Karpas-422 (cell line): ENCODE data around the gene IL1RAPL2. TPM values are rescaled to one million over a fixed set of nuclear protein-coding genes. Genes with fewer than 3 reads are reported as not detected.
"Not testable (repeated sequence)": the region's sequence is repeated elsewhere in the genome, so short reads cannot be mapped to it uniquely, and the experiment has no call there.

ENCODE experiments used
- DNase-seq: peaks from one replicate; pipeline ENCODE4 v3.0.0-alpha.2; 2015
- H2AFZ ChIP-seq: fragments of 200-600 bp; sonication (generic); 2 replicates; pipeline ENCODE4 v1.6.1; 2014; ENCODE audit warnings: antibody characterized with exemption, low read length, mixed read lengths
- H3K27ac ChIP-seq: fragments of 200-600 bp; sonication (generic); 2 replicates; pipeline ENCODE4 v1.5.1; 2014; ENCODE audit warnings: mild to moderate bottlenecking, low read length, moderate library complexity
- H3K27me3 ChIP-seq: fragments of 200-600 bp; sonication (generic); 2 replicates; pipeline ENCODE4 v1.6.1; 2014; ENCODE audit warnings: low read length, mixed read lengths
- H3K36me3 ChIP-seq: fragments of 200-600 bp; sonication (generic); 2 replicates; pipeline ENCODE4 v1.6.1; 2014; ENCODE audit warnings: low read length, mixed read lengths; ENCODE audit not compliant: insufficient read depth
- H3K4me1 ChIP-seq: fragments of 200-600 bp; sonication (generic); 2 replicates; pipeline ENCODE4 v1.6.1; 2014; ENCODE audit warnings: mild to moderate bottlenecking, low read length, mixed read lengths
- H3K4me2 ChIP-seq: fragments of 200-600 bp; sonication (generic); 2 replicates; pipeline ENCODE4 v1.6.1; 2014; ENCODE audit warnings: low read length, low read depth, mild to moderate bottlenecking; ENCODE audit not compliant: poor library complexity, severe bottlenecking
- H3K4me3 ChIP-seq: fragments of 200-600 bp; sonication (generic); 2 replicates; pipeline ENCODE4 v1.5.1; 2014; ENCODE audit warnings: mild to moderate bottlenecking, antibody characterized with exemption, low read length, mixed read lengths
- H3K79me2 ChIP-seq: fragments of 200-600 bp; sonication (generic); 2 replicates; pipeline ENCODE4 v1.6.1; 2014; ENCODE audit warnings: mild to moderate bottlenecking, low read length, mixed read lengths
- H3K9ac ChIP-seq: fragments of 200-600 bp; sonication (generic); 2 replicates; pipeline ENCODE4 v1.6.0; 2014; ENCODE audit warnings: low read length
- H3K9me2 ChIP-seq: fragments of 200-600 bp; sonication (generic), shearing (Covaris generic); replicated peaks from 2 replicates; pipeline ENCODE4 v1.6.0; 2014; ENCODE audit warnings: mild to moderate bottlenecking, low read length, moderate library complexity; ENCODE audit not compliant: insufficient read depth
- H3K9me3 ChIP-seq: fragments of 300-700, 200-600 bp; sonication (generic); 2 replicates; pipeline ENCODE4 v1.6.1; 2014; ENCODE audit warnings: low read length, mixed read lengths
- H4K20me1 ChIP-seq: fragments of 200-600 bp; sonication (generic); 2 replicates; pipeline ENCODE4 v1.6.1; 2014; ENCODE audit warnings: mild to moderate bottlenecking, antibody characterized with exemption, low read length, low read depth; ENCODE audit not compliant: insufficient read depth
- total RNA-seq: library from RNA; depleted of rRNA; stranded (reverse); fragments of >200 nt; shearing (Covaris generic); gene quantifications from 2 replicates; pipeline ENCODE4 v1.2.3, GENCODE V29; 2014; ENCODE audit warnings: low replicate concordance

Gene IL1RAPL2
- total RNA-seq, 1 experiment from 2014 or later = not detected

DNA sequence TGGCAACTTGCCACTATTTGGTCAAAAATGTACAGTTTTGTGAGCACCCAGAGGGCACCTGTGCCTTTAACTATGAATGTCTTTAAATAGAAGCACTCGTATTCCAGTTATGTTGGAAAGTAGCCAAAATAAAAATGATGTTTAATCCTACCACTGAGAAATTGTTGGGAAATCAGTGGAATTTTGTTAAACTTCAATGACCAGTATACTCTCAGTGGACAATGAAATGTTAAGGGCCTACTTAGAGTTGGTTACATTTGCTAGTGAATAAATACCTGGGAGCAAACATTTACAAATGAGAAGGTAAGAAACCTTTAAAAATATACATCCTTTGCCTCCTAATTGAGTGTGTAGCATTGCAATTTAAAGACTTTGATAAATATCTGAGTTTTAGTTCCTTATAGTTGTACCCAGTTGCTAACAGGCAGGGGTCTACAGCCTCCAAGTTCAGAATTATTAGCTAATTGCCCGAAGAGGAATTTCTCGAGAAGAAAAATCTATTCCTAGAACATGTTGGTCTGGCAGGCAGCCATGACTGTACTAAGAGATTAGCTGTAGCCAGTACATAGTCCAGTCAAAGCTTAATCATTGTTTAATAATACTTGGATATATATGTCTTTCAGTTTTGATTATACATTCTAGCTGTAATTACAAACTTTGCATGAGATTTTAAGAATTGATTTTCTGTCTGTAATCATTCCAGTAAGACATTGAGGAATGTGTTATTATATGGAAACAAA lies 93.2 kb downstream of the IL1RAPL2 start:
- Histone ChIP-seq H4K20me1 (no peaks in the 10 kb centered on the region), H3K79me2 (no peaks in the 10 kb centered on the region), H2AFZ (no peak overlapping the region), H3K4me1 (no peaks in the 10 kb centered on the region), H3K9ac (no peak overlapping the region), H3K9me3 (no peaks in the 10 kb centered on the region), H3K4me3 (no peak overlapping the region), H3K27me3 (no peaks in the 10 kb centered on the region), H3K27ac (no peak overlapping the region), H3K36me3 (no peaks in the 10 kb centered on the region), H3K9me2 (no peaks in the 10 kb centered on the region), H3K4me2 (no peak overlapping the region)
- DNase-seq = no peak

DNA sequence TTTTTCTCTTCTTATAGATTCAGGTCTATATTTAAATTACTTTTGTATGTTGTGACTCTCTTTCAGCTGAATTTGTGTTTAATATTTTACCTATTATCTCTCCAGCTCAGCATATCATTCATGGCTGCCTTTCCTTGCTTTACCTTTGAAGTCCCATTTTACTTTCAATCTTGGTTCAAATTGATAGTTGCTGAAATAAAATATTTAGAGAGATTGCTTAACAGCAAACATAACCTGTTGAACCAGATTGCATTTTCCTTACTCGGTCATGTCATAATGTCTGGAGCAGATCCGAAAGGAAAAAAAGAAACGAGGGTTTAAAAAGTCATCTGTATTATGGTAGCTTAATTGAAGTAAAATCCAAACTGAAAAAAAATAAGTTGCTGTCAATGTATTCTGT lies 94.1 kb downstream of the IL1RAPL2 start:
- H3K4me3 ChIP-seq = no peak overlapping the region
- H3K4me2 ChIP-seq = no peak overlapping the region

DNA sequence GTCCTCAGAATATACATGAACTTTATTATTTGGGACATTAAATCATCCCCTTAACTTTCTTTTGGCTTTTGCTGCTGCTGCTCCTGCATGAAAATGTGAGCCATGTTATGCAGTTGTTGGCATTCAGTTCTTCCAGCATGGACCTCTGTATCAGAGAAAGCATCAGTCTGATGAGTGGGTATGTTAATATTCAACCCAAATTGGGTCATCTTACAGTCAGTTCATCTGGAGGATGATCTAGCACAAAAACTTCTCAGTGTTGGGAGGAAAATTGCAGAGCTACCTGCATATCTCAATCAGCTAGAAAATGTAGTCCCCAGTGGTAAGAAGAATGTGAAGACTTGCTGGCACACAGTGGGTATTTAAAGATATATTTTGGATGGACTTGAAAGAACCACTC lies 96.7 kb downstream of the IL1RAPL2 start:
- Histone ChIP-seq H3K9me3 (no peaks in the 10 kb centered on the region), H3K9me2 (no peaks in the 10 kb centered on the region), H4K20me1 (no peaks in the 10 kb centered on the region), H3K79me2 (no peaks in the 10 kb centered on the region), H3K4me3 (no peak overlapping the region), H3K36me3 (no peaks in the 10 kb centered on the region), H3K9ac (no peak overlapping the region), H2AFZ (no peak overlapping the region), H3K27me3 (no peaks in the 10 kb centered on the region), H3K27ac (no peak overlapping the region), H3K4me2 (no peak overlapping the region), H3K4me1 (no peaks in the 10 kb centered on the region)
- no peak for DNase-seq

More for the DNA sequence above, 94.1 kb downstream of the IL1RAPL2 start:
- Histone ChIP-seq H3K9me3 (no peaks in the 10 kb centered on the region), H4K20me1 (no peaks in the 10 kb centered on the region), H3K27me3 (no peaks in the 10 kb centered on the region), H3K9ac (no peak overlapping the region), H3K27ac (no peak overlapping the region), H3K9me2 (no peaks in the 10 kb centered on the region), H3K79me2 (no peaks in the 10 kb centered on the region), H2AFZ (no peak overlapping the region), H3K36me3 (no peaks in the 10 kb centered on the region), H3K4me1 (no peaks in the 10 kb centered on the region)
- DNase-seq = no peak

DNA sequence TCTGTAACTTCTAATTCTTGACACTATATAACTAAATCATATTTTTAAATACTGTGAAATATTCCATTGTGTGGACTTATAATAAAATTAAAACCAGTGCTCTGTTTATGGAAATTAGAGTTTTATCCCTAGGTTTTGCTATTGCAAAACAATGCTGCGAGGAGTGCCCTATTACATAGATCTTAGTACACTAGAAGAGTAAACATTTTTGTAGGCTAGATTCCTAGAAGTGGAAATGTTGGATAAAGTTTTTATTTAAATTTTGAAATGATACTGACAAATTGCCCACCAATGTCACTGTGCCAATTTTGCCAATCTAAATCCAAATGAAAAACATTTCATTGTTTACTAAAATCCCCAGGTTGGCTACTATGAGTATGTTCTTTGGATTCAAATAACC lies 99.7 kb downstream of the IL1RAPL2 start:
- H2AFZ ChIP-seq = no peak overlapping the region
- H3K36me3 ChIP-seq = no peaks in the 10 kb centered on the region
- H3K4me2 ChIP-seq = no peak overlapping the region
- H3K4me1 ChIP-seq = no peaks in the 10 kb centered on the region
- H3K79me2 ChIP-seq = no peaks in the 10 kb centered on the region
- no peaks in the 10 kb centered on the region for H3K9me2 ChIP-seq
- H3K9me3 ChIP-seq = no peaks in the 10 kb centered on the region
- no peak overlapping the region for H3K9ac ChIP-seq
- no peak for DNase-seq
- no peaks in the 10 kb centered on the region for H3K27me3 ChIP-seq
- no peak overlapping the region for H3K4me3 ChIP-seq
- no peak overlapping the region for H3K27ac ChIP-seq
- no peaks in the 10 kb centered on the region for H4K20me1 ChIP-seq

DNA sequence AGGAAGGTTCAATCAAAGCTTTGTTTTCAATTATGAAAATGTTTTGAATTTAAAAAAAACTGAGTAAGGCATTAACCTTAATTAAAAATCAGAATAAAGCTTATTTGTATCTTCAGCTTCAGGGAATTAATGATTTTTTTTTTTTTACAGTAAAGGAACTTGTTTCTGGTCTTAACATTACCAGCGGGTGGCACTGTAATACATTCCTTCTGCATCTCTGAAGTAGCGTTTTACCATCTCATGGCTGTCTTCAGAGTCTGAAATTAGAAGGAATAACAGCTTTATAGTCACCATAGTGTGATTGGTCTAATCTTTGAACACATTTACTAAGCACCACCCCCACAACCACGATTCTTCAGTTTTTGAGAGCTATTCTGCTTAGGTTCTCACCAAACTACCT lies 102.6 kb downstream of the IL1RAPL2 start:
- H3K27me3 ChIP-seq = no peaks in the 10 kb centered on the region
- no peak overlapping the region for H3K4me2 ChIP-seq
- no peak overlapping the region for H2AFZ ChIP-seq
- no peaks in the 10 kb centered on the region for H3K36me3 ChIP-seq
- H3K9me2 ChIP-seq = no peaks in the 10 kb centered on the region
- H3K9ac ChIP-seq = no peak overlapping the region
- no peaks in the 10 kb centered on the region for H3K4me1 ChIP-seq
- H3K27ac ChIP-seq = no peak overlapping the region
- no peak overlapping the region for H3K4me3 ChIP-seq
- no peaks in the 10 kb centered on the region for H4K20me1 ChIP-seq
- no peaks in the 10 kb centered on the region for H3K9me3 ChIP-seq
- DNase-seq = peak; percentile 53
- H3K79me2 ChIP-seq = no peaks in the 10 kb centered on the region

DNA sequence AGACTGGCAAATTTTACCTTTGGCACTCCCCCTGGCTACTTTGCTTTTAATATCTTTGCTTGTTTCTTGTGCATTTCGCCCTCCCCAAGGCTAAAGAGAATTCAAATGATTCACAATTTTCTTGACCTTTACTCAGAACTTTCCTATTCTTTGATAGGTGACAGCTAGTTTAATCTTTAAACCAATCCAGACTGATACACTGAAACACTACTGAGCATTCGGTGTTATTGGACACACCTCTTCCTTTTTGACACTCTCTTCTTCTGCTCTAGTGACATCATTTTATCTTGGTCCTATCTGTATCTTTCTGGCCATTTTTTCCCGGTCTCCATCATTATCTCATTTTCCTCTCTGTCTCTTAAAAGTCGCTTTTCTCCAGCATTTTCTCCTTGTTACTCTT lies 103.1 kb downstream of the IL1RAPL2 start:
- no peak overlapping the region for H2AFZ ChIP-seq

DNA sequence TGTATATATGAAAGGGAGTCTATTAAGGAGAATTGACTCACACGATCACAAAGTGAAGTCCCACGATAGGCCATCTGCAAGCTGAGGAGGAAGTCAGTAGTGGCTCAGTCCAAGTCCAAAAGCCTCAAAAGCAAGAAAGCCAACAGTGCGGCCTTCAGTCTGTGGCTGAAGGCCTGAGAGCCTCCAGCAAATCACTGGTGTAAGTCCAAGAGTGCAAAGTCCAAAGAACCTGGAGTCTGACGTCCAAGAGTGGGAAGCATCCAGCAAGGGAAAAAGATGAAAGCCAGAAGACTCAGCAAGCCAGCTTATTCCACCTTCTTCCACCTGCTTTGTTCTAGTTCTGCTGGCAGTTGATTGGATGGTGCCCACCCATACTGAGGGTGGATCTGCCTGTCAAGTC lies 104.1 kb downstream of the IL1RAPL2 start:
- no peak overlapping the region for H3K9ac ChIP-seq
- no peaks in the 10 kb centered on the region for H3K36me3 ChIP-seq
- no peaks in the 10 kb centered on the region for H3K9me2 ChIP-seq
- no peaks in the 10 kb centered on the region for H3K79me2 ChIP-seq
- DNase-seq = no peak
- no peak overlapping the region for H3K4me3 ChIP-seq
- H3K4me1 ChIP-seq = no peaks in the 10 kb centered on the region
- H3K9me3 ChIP-seq = no peaks in the 10 kb centered on the region
- no peak overlapping the region for H3K27ac ChIP-seq
- no peaks in the 10 kb centered on the region for H3K27me3 ChIP-seq
- no peak overlapping the region for H3K4me2 ChIP-seq
- no peak overlapping the region for H2AFZ ChIP-seq
- H4K20me1 ChIP-seq = no peaks in the 10 kb centered on the region

More for the DNA sequence above, 103.1 kb downstream of the IL1RAPL2 start:
- Histone ChIP-seq H3K27ac (no peak overlapping the region), H3K4me3 (no peak overlapping the region), H3K9me2 (no peaks in the 10 kb centered on the region), H3K9me3 (no peaks in the 10 kb centered on the region), H3K4me1 (no peaks in the 10 kb centered on the region), H3K27me3 (no peaks in the 10 kb centered on the region), H3K36me3 (no peaks in the 10 kb centered on the region), H3K9ac (no peak overlapping the region), H3K4me2 (no peak overlapping the region), H4K20me1 (no peaks in the 10 kb centered on the region), H3K79me2 (no peaks in the 10 kb centered on the region)
- no peak for DNase-seq

DNA sequence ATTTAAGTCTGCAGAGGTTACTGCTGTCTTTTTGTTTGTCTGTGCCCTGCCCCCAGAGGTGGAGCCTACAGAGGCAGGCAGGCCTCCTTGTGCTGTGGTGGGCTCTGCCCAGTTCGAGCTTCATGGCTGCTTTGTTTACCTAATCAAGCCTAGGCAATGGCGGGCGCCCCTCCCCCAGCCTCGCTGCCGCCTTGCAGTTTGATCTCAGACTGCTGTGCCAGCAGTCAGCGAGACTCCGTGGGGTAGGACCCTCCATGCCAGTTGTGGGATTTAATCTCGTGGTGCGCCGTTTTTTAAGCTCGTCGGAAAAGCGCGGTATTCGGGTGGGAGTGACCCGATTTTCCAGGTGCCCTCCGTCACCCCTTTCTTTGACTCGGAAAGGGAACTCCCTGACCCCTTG lies 111.5 kb downstream of the IL1RAPL2 start:
- not testable (repeated sequence) for H3K79me2 ChIP-seq, H3K27me3 ChIP-seq, H3K36me3 ChIP-seq, DNase-seq, H3K9me2 ChIP-seq, H3K9ac ChIP-seq, H3K4me1 ChIP-seq, H3K4me3 ChIP-seq, H3K27ac ChIP-seq, H3K9me3 ChIP-seq, H3K4me2 ChIP-seq, H2AFZ ChIP-seq, H4K20me1 ChIP-seq
